ENCODE results near the gene NOSIP.
A peak's percentile ranks its signal among the peaks of the same experiment; 100 is the strongest.

NOSIP gene

GRCh38 chr19:49615861-49616260, 35.5 kb upstream of the NOSIP start:
- TF ChIP-seq ZFX (IDR thresholded peaks at IDR 0.05) = no peak
- TF ChIP-seq, protein P1, sequence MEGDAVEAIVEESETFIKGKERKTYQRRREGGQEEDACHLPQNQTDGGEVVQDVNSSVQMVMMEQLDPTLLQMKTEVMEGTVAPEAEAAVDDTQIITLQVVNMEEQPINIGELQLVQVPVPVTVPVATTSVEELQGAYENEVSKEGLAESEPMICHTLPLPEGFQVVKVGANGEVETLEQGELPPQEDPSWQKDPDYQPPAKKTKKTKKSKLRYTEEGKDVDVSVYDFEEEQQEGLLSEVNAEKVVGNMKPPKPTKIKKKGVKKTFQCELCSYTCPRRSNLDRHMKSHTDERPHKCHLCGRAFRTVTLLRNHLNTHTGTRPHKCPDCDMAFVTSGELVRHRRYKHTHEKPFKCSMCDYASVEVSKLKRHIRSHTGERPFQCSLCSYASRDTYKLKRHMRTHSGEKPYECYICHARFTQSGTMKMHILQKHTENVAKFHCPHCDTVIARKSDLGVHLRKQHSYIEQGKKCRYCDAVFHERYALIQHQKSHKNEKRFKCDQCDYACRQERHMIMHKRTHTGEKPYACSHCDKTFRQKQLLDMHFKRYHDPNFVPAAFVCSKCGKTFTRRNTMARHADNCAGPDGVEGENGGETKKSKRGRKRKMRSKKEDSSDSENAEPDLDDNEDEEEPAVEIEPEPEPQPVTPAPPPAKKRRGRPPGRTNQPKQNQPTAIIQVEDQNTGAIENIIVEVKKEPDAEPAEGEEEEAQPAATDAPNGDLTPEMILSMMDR (conservative IDR thresholded peaks at IDR 0.05) = no peak
- H3K27ac ChIP-seq = no peak overlapping the region

GRCh38 chr19:49614096-49614833, 33.9 kb upstream of the NOSIP start:
- no peak for TF ChIP-seq ZFX (IDR thresholded peaks at IDR 0.05)
- TF ChIP-seq, protein P1 (conservative IDR thresholded peaks at IDR 0.05) = no peak
- peak overlapping the region; percentile 32 for H3K27ac ChIP-seq

- peak overlapping the region; percentile 32 for H3K27ac ChIP-seq
- TF ChIP-seq, protein P1 (conservative IDR thresholded peaks at IDR 0.05) = no peak
- no peak for TF ChIP-seq ZFX (IDR thresholded peaks at IDR 0.05)
Measured at GRCh38 chr19:49613374-49613773, 33.0 kb upstream of the NOSIP start.

DNA sequence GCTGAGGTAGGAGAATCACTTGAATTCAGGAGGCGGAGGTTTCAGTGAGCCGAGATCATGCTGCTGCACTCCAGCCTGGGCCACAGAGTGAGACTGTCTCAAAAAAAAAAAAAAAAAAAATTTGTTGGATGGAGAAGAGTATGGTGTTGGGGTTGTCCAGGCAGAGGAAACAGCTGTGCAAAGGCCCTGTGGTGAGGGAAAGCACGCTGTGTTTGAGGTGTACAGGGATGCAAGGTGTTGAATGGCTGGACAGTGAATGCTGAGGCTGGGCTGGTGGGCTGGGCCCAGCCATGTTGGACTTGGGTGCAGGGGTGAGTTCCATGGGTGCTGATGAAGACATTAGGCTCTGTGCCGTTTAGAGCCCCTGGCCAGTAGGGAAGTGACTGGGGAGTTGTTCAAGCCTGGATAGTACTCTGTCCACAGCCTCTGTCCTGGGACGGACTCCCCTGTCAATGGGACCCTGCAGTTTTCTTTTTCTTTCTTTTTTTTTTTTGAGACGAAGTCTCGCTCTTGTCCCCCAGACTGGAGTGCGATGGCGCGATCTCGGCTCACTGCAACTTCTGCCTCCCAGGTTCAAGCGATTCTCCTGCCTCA, 29.2 kb upstream of the NOSIP start:
- H3K27ac ChIP-seq = no peak overlapping the region
- TF ChIP-seq, protein P1 (conservative IDR thresholded peaks at IDR 0.05) = no peak
- no peak for TF ChIP-seq ZFX (IDR thresholded peaks at IDR 0.05)

- TF ChIP-seq, protein P1 (conservative IDR thresholded peaks at IDR 0.05) = no peak
- TF ChIP-seq ZFX (IDR thresholded peaks at IDR 0.05) = no peak
- H3K27ac ChIP-seq = peak overlapping the region; percentile 0; the same call in 1 of the 2 replicates
Measured at GRCh38 chr19:49605605-49606004, 25.2 kb upstream of the NOSIP start.

- TF ChIP-seq, protein P1 (conservative IDR thresholded peaks at IDR 0.05) = no peak
- TF ChIP-seq ZFX (IDR thresholded peaks at IDR 0.05) = no peak
- no peak overlapping the region for H3K27ac ChIP-seq
Measured at GRCh38 chr19:49602806-49603205, 22.4 kb upstream of the NOSIP start.

DNA sequence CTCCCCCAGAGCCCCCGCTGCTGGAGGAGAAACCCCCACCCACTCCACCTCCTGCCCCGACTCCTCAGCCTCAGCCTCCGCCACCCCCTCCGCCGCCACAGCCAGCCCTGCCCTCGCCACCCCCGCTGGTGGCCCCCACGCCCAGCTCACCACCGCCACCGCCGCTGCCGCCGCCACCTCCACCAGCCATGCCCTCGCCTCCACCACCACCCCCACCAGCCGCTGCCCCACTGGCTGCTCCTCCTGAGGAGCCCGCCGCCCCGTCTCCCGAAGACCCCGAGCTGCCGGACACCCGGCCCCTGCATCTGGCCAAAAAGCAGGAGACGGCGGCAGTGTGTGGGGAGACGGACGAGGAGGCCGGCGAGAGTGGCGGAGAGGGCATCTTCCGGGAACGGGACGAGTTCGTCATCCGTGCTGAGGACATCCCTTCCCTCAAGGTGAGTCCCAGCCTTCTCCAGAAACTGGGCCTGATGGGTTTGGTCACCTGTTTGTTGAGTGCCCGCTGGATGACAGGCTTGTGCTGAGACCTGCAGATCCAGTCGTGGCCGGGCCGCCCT, 21.2 kb upstream of the NOSIP start:
- no peak for TF ChIP-seq ZFX (IDR thresholded peaks at IDR 0.05)
- H3K27ac ChIP-seq = no peak overlapping the region

All from C4-2B (cell line).